Astrocyte (in vitro differentiated cells and primary cell): ENCODE results near the gene PDZD2. TPM values are rescaled to one million over a fixed set of nuclear protein-coding genes. Genes with fewer than 3 reads are reported as not detected.

ENCODE experiments used
- DNase-seq: peaks from one replicate; pipeline ENCODE4 v3.0.0-alpha.2; 2010; ENCODE audit warnings: low read depth
- FAIRE-seq: peaks from 2 replicates; lab custom pipeline; 2011; peaks lifted over from hg19 to GRCh38; lab: Jason Lieb, UNC
- H2AFZ ChIP-seq: 2 replicates; pipeline ENCODE4 v1.6.0; 2012; ENCODE audit warnings: low read depth, low read length, inconsistent platforms
- H3K27ac ChIP-seq: 2 replicates; pipeline ENCODE4 v1.5.1; 2011; ENCODE audit warnings: low read depth, low read length, inconsistent platforms
- H3K27me3 ChIP-seq: 2 replicates; pipeline ENCODE4 v1.6.0; 2011; ENCODE audit warnings: low read length, inconsistent platforms; ENCODE audit not compliant: insufficient read depth
- H3K36me3 ChIP-seq: 2 replicates; pipeline ENCODE4 v1.5.1; 2011; ENCODE audit warnings: low read length, inconsistent platforms; ENCODE audit not compliant: insufficient read depth
- H3K4me1 ChIP-seq: 2 replicates; pipeline ENCODE4 v1.5.1; 2011; ENCODE audit warnings: low read length, inconsistent platforms; ENCODE audit not compliant: insufficient read depth
- H3K4me2 ChIP-seq: 2 replicates; pipeline ENCODE4 v1.6.0; 2012; ENCODE audit warnings: low read length, inconsistent platforms
- H3K4me3 ChIP-seq: 2 replicates; pipeline ENCODE4 v1.5.1; 2011; ENCODE audit warnings: low read depth, mild to moderate bottlenecking, low read length, inconsistent platforms; ENCODE audit not compliant: insufficient read depth
- H3K79me2 ChIP-seq: 2 replicates; pipeline ENCODE4 v1.6.0; 2012; ENCODE audit warnings: mild to moderate bottlenecking, low read length, inconsistent platforms; ENCODE audit not compliant: insufficient read depth
- H3K9ac ChIP-seq: 2 replicates; pipeline ENCODE4 v1.6.0; 2012; ENCODE audit warnings: mild to moderate bottlenecking, low read length, inconsistent platforms
- H3K9me3 ChIP-seq: 2 replicates; pipeline ENCODE4 v1.5.1; 2012; ENCODE audit warnings: low read depth, mild to moderate bottlenecking, low read length, inconsistent platforms; ENCODE audit not compliant: insufficient read depth
- H4K20me1 ChIP-seq: 2 replicates; pipeline ENCODE4 v1.6.0; 2012; ENCODE audit warnings: low read length, inconsistent platforms; ENCODE audit not compliant: insufficient read depth
- H3K27ac Mint-ChIP-seq: one replicate; pipeline ENCODE4 v1.8.0; 2021; ENCODE audit warnings: mild to moderate bottlenecking, mixed read lengths; ENCODE audit not compliant: unreplicated experiment
- H3K27me3 Mint-ChIP-seq: one replicate; pipeline ENCODE4 v1.8.0; 2021; ENCODE audit warnings: low read depth, mixed read lengths; ENCODE audit not compliant: unreplicated experiment
- H3K36me3 Mint-ChIP-seq: one replicate; pipeline ENCODE4 v1.8.0; 2021; ENCODE audit warnings: low read depth, mixed read lengths; ENCODE audit not compliant: unreplicated experiment
- H3K4me1 Mint-ChIP-seq: one replicate; pipeline ENCODE4 v1.8.0; 2021; ENCODE audit warnings: low read depth, mixed read lengths; ENCODE audit not compliant: unreplicated experiment
- H3K4me3 Mint-ChIP-seq: one replicate; pipeline ENCODE4 v1.8.0; 2021; ENCODE audit warnings: mild to moderate bottlenecking, moderate library complexity, mixed read lengths; ENCODE audit not compliant: unreplicated experiment
- H3K9me3 Mint-ChIP-seq: one replicate; pipeline ENCODE4 v1.8.0; 2021; ENCODE audit warnings: mild to moderate bottlenecking, mixed read lengths; ENCODE audit not compliant: unreplicated experiment
- EZH2 ChIP-seq: IDR thresholded peaks from 2 replicates; pipeline ENCODE4 v1.6.1; 2012; ENCODE audit warnings: mild to moderate bottlenecking, low read length, inconsistent platforms; ENCODE audit not compliant: insufficient read depth
- total RNA-seq: library from RNA; stranded (reverse); gene quantifications from 2 replicates; pipeline ENCODE4 v1.2.1, GENCODE V29; 2021
- TF ChIP-seq, protein P1 (sequence below): IDR thresholded peaks from 2 replicates; pipeline ENCODE4 v1.5.1; 2011; ENCODE audit warnings: low read depth, mild to moderate bottlenecking, inconsistent platforms, low read length, moderate library complexity; ENCODE audit not compliant: insufficient read depth

The PDZD2 gene
- total RNA-seq, 1 donor from 2014 or later, result 10.3 TPM

GRCh38 chr5:32092938-32093812 is 454.2 kb downstream of the PDZD2 start:
- Histone ChIP-seq H3K27me3 (no peaks in the 10 kb centered on the region), H3K27ac (no peak overlapping the region), H4K20me1 (peaks cover 3% of the 10 kb centered on the region), H3K36me3 (peaks cover 5% of the 10 kb centered on the region), H3K79me2 (no peaks in the 10 kb centered on the region), H2AFZ (no peak overlapping the region), H3K4me2 (no peak overlapping the region), H3K4me1 (no peaks in the 10 kb centered on the region), H3K9ac (no peak overlapping the region), H3K9me3 (no peaks in the 10 kb centered on the region), H3K4me3 (no peak overlapping the region)
- peaks cover 14% of the 10 kb centered on the region for H3K4me1 Mint-ChIP-seq
- no peaks in the 10 kb centered on the region for H3K9me3 Mint-ChIP-seq
- DNase-seq (peak; percentile 52), FAIRE-seq (no peak)
- H3K27me3 Mint-ChIP-seq, result no peaks in the 10 kb centered on the region
- peaks cover 22% of the 10 kb centered on the region for H3K36me3 Mint-ChIP-seq
- H3K27ac Mint-ChIP-seq, result no peak overlapping the region
- TF ChIP-seq EZH2, result no peak
- TF ChIP-seq, protein P1, sequence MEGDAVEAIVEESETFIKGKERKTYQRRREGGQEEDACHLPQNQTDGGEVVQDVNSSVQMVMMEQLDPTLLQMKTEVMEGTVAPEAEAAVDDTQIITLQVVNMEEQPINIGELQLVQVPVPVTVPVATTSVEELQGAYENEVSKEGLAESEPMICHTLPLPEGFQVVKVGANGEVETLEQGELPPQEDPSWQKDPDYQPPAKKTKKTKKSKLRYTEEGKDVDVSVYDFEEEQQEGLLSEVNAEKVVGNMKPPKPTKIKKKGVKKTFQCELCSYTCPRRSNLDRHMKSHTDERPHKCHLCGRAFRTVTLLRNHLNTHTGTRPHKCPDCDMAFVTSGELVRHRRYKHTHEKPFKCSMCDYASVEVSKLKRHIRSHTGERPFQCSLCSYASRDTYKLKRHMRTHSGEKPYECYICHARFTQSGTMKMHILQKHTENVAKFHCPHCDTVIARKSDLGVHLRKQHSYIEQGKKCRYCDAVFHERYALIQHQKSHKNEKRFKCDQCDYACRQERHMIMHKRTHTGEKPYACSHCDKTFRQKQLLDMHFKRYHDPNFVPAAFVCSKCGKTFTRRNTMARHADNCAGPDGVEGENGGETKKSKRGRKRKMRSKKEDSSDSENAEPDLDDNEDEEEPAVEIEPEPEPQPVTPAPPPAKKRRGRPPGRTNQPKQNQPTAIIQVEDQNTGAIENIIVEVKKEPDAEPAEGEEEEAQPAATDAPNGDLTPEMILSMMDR, result peak; percentile 77
- no peak overlapping the region for H3K4me3 Mint-ChIP-seq

DNA sequence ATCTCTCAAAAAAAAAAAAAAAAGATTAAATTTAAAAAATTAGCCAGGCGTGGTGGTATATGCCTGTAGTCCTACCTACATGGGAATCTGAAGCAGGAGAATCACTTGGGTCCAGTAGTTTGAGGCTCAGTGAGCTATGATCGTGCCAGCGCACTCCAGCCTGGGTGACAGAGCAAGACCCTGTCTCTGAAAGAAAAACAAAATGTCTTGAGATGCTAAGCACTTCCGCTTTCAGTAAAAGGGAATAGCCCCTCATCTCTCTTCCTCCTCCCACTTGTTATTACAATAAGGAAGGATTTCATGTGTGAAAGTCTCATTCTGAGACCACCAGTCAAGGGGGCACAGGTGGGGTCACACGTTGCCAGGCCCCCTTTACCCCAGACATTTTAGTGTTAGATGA is 455.8 kb downstream of the PDZD2 start:
- Histone ChIP-seq H3K27ac (no peak overlapping the region), H3K79me2 (no peaks in the 10 kb centered on the region), H4K20me1 (peaks cover 9% of the 10 kb centered on the region), H3K36me3 (peaks cover 16% of the 10 kb centered on the region), H3K9ac (no peak overlapping the region), H3K9me3 (no peaks in the 10 kb centered on the region), H3K27me3 (no peaks in the 10 kb centered on the region), H3K4me2 (no peak overlapping the region), H3K4me3 (no peak overlapping the region), H3K4me1 (no peaks in the 10 kb centered on the region), H2AFZ (no peak overlapping the region)
- Mint-ChIP-seq H3K4me3 (no peak overlapping the region), H3K27me3 (no peaks in the 10 kb centered on the region), H3K36me3 (peaks cover 18% of the 10 kb centered on the region), H3K9me3 (no peaks in the 10 kb centered on the region), H3K27ac (peak overlapping the region; percentile 18), H3K4me1 (peaks cover 19% of the 10 kb centered on the region)
- TF ChIP-seq EZH2, result no peak
- TF ChIP-seq, protein P1, result no peak
- DNase-seq (no peak), FAIRE-seq (no peak)

- DNase-seq (peak; percentile 19), FAIRE-seq (no peak)
- H3K79me2 ChIP-seq, result no peaks in the 10 kb centered on the region
- H3K9me3 ChIP-seq, result no peaks in the 10 kb centered on the region
- no peak overlapping the region for H3K4me3 ChIP-seq
- H2AFZ ChIP-seq, result no peak overlapping the region
- Mint-ChIP-seq H3K36me3 (peaks cover 17% of the 10 kb centered on the region), H3K4me3 (no peak overlapping the region), H3K9me3 (no peaks in the 10 kb centered on the region), H3K4me1 (peaks cover 19% of the 10 kb centered on the region), H3K27me3 (no peaks in the 10 kb centered on the region), H3K27ac (peak overlapping the region; percentile 28)
- no peak overlapping the region for H3K9ac ChIP-seq
- H3K27me3 ChIP-seq, result no peaks in the 10 kb centered on the region
- TF ChIP-seq, protein P1, result no peak
- TF ChIP-seq EZH2, result no peak
- H3K4me2 ChIP-seq, result no peak overlapping the region
- H3K36me3 ChIP-seq, result peaks cover 18% of the 10 kb centered on the region
- no peak overlapping the region for H3K27ac ChIP-seq
- no peaks in the 10 kb centered on the region for H3K4me1 ChIP-seq
- peaks cover 15% of the 10 kb centered on the region for H4K20me1 ChIP-seq
These were observed 456.3 kb downstream of the PDZD2 start for GRCh38 chr5:32095261-32095671.
